Frontal cortex (tissue), 4 donors: Measurements from ENCODE around the gene COX4I1. TPM values are rescaled to one million over a fixed set of nuclear protein-coding genes. Genes with fewer than 3 reads are reported as not detected.
"Not testable (repeated sequence)": the region's sequence is repeated elsewhere in the genome, so short reads cannot be mapped to it uniquely, and the experiment has no call there.

Source experiments
- DNase-seq, 2 donors: peaks; one replicate each; pipeline ENCODE4 v3.0.0; 2012; ENCODE audit warnings: low spot score in 2 of 2
- FAIRE-seq: peaks from 2 replicates; lab custom pipeline; 2012; peaks lifted over from hg19 to GRCh38; lab: Jason Lieb, UNC
- total RNA-seq: library from RNA; depleted of rRNA; stranded (reverse); fragments of >200 nt; gene quantifications from one replicate; pipeline ENCODE4 v1.2.3, GENCODE V29; 2014
- donor health status: control.
- donor health status: control.
- donor health status: control.

Gene COX4I1
- total RNA-seq, 1 donor from 2014 or later, result 228 TPM

GRCh38 chr16:85836706-85837582 is 37.4 kb downstream of the COX4I1 start:
- no peak for FAIRE-seq
- DNase-seq, result no peak

GRCh38 chr16:85837654-85838053 is 38.2 kb downstream of the COX4I1 start:
- FAIRE-seq, DNase-seq: not testable (repeated sequence)

- no peak for FAIRE-seq
- DNase-seq, result no peak
Observed at GRCh38 chr16:85838381-85838780, 38.9 kb downstream of the COX4I1 start.

- FAIRE-seq (no peak), DNase-seq (no peak)
Observed at GRCh38 chr16:85838876-85839585, 39.5 kb downstream of the COX4I1 start.

- FAIRE-seq (no peak), DNase-seq (no peak)
Observed at GRCh38 chr16:85839681-85840240, 40.3 kb downstream of the COX4I1 start.

GRCh38 chr16:85840395-85840794 is 40.9 kb downstream of the COX4I1 start:
- no peak for FAIRE-seq
- DNase-seq, result no peak

- FAIRE-seq (no peak), DNase-seq (no peak)
Observed at GRCh38 chr16:85840801-85841200, 41.3 kb downstream of the COX4I1 start.

- DNase-seq (no peak), FAIRE-seq (no peak)
Observed at GRCh38 chr16:85842435-85842834, 42.9 kb downstream of the COX4I1 start.

- FAIRE-seq, result no peak
- DNase-seq, result no peak
Observed at GRCh38 chr16:85842848-85843247, 43.4 kb downstream of the COX4I1 start.

GRCh38 chr16:85843471-85844168 is 44.1 kb downstream of the COX4I1 start:
- FAIRE-seq, result no peak
- no peak for DNase-seq

GRCh38 chr16:85844169-85844481 is 44.6 kb downstream of the COX4I1 start:
- DNase-seq (no peak), FAIRE-seq (no peak)

GRCh38 chr16:85844786-85845185 is 45.3 kb downstream of the COX4I1 start:
- DNase-seq, result no peak
- no peak for FAIRE-seq

- DNase-seq, result no peak
- FAIRE-seq, result no peak
Observed at GRCh38 chr16:85845266-85845665, 45.8 kb downstream of the COX4I1 start.

GRCh38 chr16:85846461-85846860 is 47.0 kb downstream of the COX4I1 start:
- no peak for DNase-seq
- no peak for FAIRE-seq

GRCh38 chr16:85847036-85847435 is 47.5 kb downstream of the COX4I1 start:
- no peak for DNase-seq

GRCh38 chr16:85847681-85848601 is 48.4 kb downstream of the COX4I1 start:
- DNase-seq, result no peak
- no peak for FAIRE-seq

More at GRCh38 chr16:85847036-85847435, 47.5 kb downstream of the COX4I1 start:
- no peak for FAIRE-seq

- DNase-seq (no peak), FAIRE-seq (no peak)
Observed at GRCh38 chr16:85848986-85849385, 49.5 kb downstream of the COX4I1 start.

- FAIRE-seq, result no peak
Observed at GRCh38 chr16:85849388-85849787, 49.9 kb downstream of the COX4I1 start.

GRCh38 chr16:85850344-85850880 is 50.9 kb downstream of the COX4I1 start:
- DNase-seq, result no peak
- FAIRE-seq, result no peak

More at GRCh38 chr16:85849388-85849787, 49.9 kb downstream of the COX4I1 start:
- no peak for DNase-seq
